ENCODE measurements around the gene PDE4D. TPM values are rescaled to one million over a fixed set of nuclear protein-coding genes. Genes with fewer than 3 reads are reported as not detected.

PDE4D gene
- total RNA-seq, 1 donor from 2014 or later, result 14.2 TPM

GRCh38 chr5:59760785-59761348 is 132.7 kb downstream of the PDE4D start:
- H3K79me2 ChIP-seq (ENCODE audit: insufficient read depth, low read length), result peaks cover 4% of the 10 kb centered on the region

GRCh38 chr5:59759600-59760351 is 133.8 kb downstream of the PDE4D start:
- Histone ChIP-seq H3K4me2 (ENCODE audit: low read length) (no peak overlapping the region), H3K27me3 (ENCODE audit: insufficient read depth, low read length) (no peaks in the 10 kb centered on the region), H3K4me3 (ENCODE audit: insufficient read depth, low read depth, low read length) (no peak overlapping the region), H3K4me1 (ENCODE audit: insufficient read depth, low read length) (peaks cover 18% of the 10 kb centered on the region), H4K20me1 (ENCODE audit: insufficient read depth, low read length) (no peaks in the 10 kb centered on the region), H3K27ac (ENCODE audit: low read depth, low read length) (peak overlapping the region; percentile 79), H3K36me3 (ENCODE audit: insufficient read depth, low read length) (no peaks in the 10 kb centered on the region), H2AFZ (ENCODE audit: low read depth, low read length) (peak overlapping the region; percentile 29), H3K9me3 (ENCODE audit: insufficient read depth, low read depth, low read length) (no peaks in the 10 kb centered on the region), H3K79me2 (ENCODE audit: insufficient read depth, low read length) (peaks cover 4% of the 10 kb centered on the region), H3K9ac (ENCODE audit: low read length) (peak overlapping the region; percentile 56)
- H3K9me3 Mint-ChIP-seq (ENCODE audit: unreplicated experiment), result no peaks in the 10 kb centered on the region
- FAIRE-seq, result peak; percentile 26
- no peaks in the 10 kb centered on the region for H3K27me3 Mint-ChIP-seq (ENCODE audit: low read depth, unreplicated experiment)
- DNase-seq (ENCODE audit: low read depth), result no peak
- peak overlapping the region; percentile 38 for H3K27ac Mint-ChIP-seq (ENCODE audit: unreplicated experiment)
- no peak overlapping the region for H3K4me3 Mint-ChIP-seq (ENCODE audit: unreplicated experiment)
- H3K36me3 Mint-ChIP-seq (ENCODE audit: low read depth, unreplicated experiment), result no peaks in the 10 kb centered on the region
- peaks cover 18% of the 10 kb centered on the region for H3K4me1 Mint-ChIP-seq (ENCODE audit: low read depth, unreplicated experiment)
- TF ChIP-seq CTCF (IDR thresholded peaks at IDR 0.05; ENCODE audit: insufficient read depth, low read depth, low read length) (no peak), EZH2 (IDR thresholded peaks at IDR 0.05; ENCODE audit: insufficient read depth, low read length) (no peak)

More at GRCh38 chr5:59760785-59761348, 132.7 kb downstream of the PDE4D start:
- Mint-ChIP-seq H3K27ac (ENCODE audit: unreplicated experiment) (peak overlapping the region; percentile 12), H3K36me3 (ENCODE audit: low read depth, unreplicated experiment) (no peaks in the 10 kb centered on the region), H3K4me3 (ENCODE audit: unreplicated experiment) (no peak overlapping the region), H3K27me3 (ENCODE audit: low read depth, unreplicated experiment) (no peaks in the 10 kb centered on the region), H3K4me1 (ENCODE audit: low read depth, unreplicated experiment) (peaks cover 18% of the 10 kb centered on the region), H3K9me3 (ENCODE audit: unreplicated experiment) (no peaks in the 10 kb centered on the region)
- Histone ChIP-seq H3K4me1 (ENCODE audit: insufficient read depth, low read length) (peaks cover 18% of the 10 kb centered on the region), H3K27me3 (ENCODE audit: insufficient read depth, low read length) (no peaks in the 10 kb centered on the region), H3K4me2 (ENCODE audit: low read length) (peak overlapping the region; percentile 31), H3K9me3 (ENCODE audit: insufficient read depth, low read depth, low read length) (no peaks in the 10 kb centered on the region), H3K36me3 (ENCODE audit: insufficient read depth, low read length) (no peaks in the 10 kb centered on the region), H4K20me1 (ENCODE audit: insufficient read depth, low read length) (no peaks in the 10 kb centered on the region), H2AFZ (ENCODE audit: low read depth, low read length) (no peak overlapping the region), H3K27ac (ENCODE audit: low read depth, low read length) (peak overlapping the region; percentile 79), H3K4me3 (ENCODE audit: insufficient read depth, low read depth, low read length) (no peak overlapping the region), H3K9ac (ENCODE audit: low read length) (no peak overlapping the region)
- no peak for FAIRE-seq
- DNase-seq (ENCODE audit: low read depth), result peak; percentile 69
- TF ChIP-seq EZH2 (IDR thresholded peaks at IDR 0.05; ENCODE audit: insufficient read depth, low read length), result no peak
- TF ChIP-seq CTCF (IDR thresholded peaks at IDR 0.05; ENCODE audit: insufficient read depth, low read depth, low read length), result no peak

- Histone ChIP-seq H3K4me1 (ENCODE audit: insufficient read depth, low read length) (peaks cover 18% of the 10 kb centered on the region), H3K36me3 (ENCODE audit: insufficient read depth, low read length) (no peaks in the 10 kb centered on the region), H3K4me2 (ENCODE audit: low read length) (no peak overlapping the region), H3K4me3 (ENCODE audit: insufficient read depth, low read depth, low read length) (no peak overlapping the region), H3K9me3 (ENCODE audit: insufficient read depth, low read depth, low read length) (no peaks in the 10 kb centered on the region), H3K27ac (ENCODE audit: low read depth, low read length) (no peak overlapping the region), H3K9ac (ENCODE audit: low read length) (no peak overlapping the region), H2AFZ (ENCODE audit: low read depth, low read length) (no peak overlapping the region), H3K27me3 (ENCODE audit: insufficient read depth, low read length) (no peaks in the 10 kb centered on the region), H4K20me1 (ENCODE audit: insufficient read depth, low read length) (no peaks in the 10 kb centered on the region), H3K79me2 (ENCODE audit: insufficient read depth, low read length) (peaks cover 4% of the 10 kb centered on the region)
- no peaks in the 10 kb centered on the region for H3K27me3 Mint-ChIP-seq (ENCODE audit: low read depth, unreplicated experiment)
- H3K9me3 Mint-ChIP-seq (ENCODE audit: unreplicated experiment), result peaks cover 1% of the 10 kb centered on the region
- TF ChIP-seq EZH2 (IDR thresholded peaks at IDR 0.05; ENCODE audit: insufficient read depth, low read length), result no peak
- TF ChIP-seq CTCF (IDR thresholded peaks at IDR 0.05; ENCODE audit: insufficient read depth, low read depth, low read length), result no peak
- H3K27ac Mint-ChIP-seq (ENCODE audit: unreplicated experiment), result no peak overlapping the region
- no peak overlapping the region for H3K4me3 Mint-ChIP-seq (ENCODE audit: unreplicated experiment)
- peaks cover 14% of the 10 kb centered on the region for H3K4me1 Mint-ChIP-seq (ENCODE audit: low read depth, unreplicated experiment)
- H3K36me3 Mint-ChIP-seq (ENCODE audit: low read depth, unreplicated experiment), result no peaks in the 10 kb centered on the region
- FAIRE-seq (no peak), DNase-seq (ENCODE audit: low read depth) (no peak)
Measured at GRCh38 chr5:59758566-59758965, 135.0 kb downstream of the PDE4D start.

Data from astrocyte (in vitro differentiated cells and primary cell).